Prostate gland (tissue), 2 donors: ENCODE data around the gene ELAPOR1. TPM values are rescaled to one million over a fixed set of nuclear protein-coding genes. Genes with fewer than 3 reads are reported as not detected.

Experiments
- DNase-seq: peaks from one replicate; pipeline ENCODE4 v3.0.0-alpha.2; 2019; ENCODE audit warnings: low spot score
- H3K27ac ChIP-seq, 2 donors: fragments of 200-600 bp; sonication (generic); 2 replicates each; pipeline ENCODE4 v1.5.1; 2017 to 2019
- H3K27me3 ChIP-seq: fragments of 200-600 bp; sonication (generic); replicated peaks from 2 replicates; pipeline ENCODE4 v1.5.1; 2019; ENCODE audit not compliant: insufficient read depth
- H3K36me3 ChIP-seq, 2 donors: fragments of 200-600 bp; sonication (generic); 1 replicate in 1 of 2; 2 replicates in 1 of 2; pipeline versions ENCODE4 v1.5.1 to v1.8.1; 2017 to 2019
- H3K4me1 ChIP-seq: fragments of 200-600 bp; sonication (generic); replicated peaks from 2 replicates; pipeline ENCODE4 v1.5.1; 2019
- H3K4me3 ChIP-seq, 2 donors: fragments of 200-600 bp; sonication (generic); 2 replicates each; pipeline ENCODE4 v1.5.1; 2017 to 2019
- H3K9me3 ChIP-seq: fragments of 200-600 bp; sonication (generic); 2 replicates; pipeline ENCODE4 v1.5.1; 2017
- CTCF ChIP-seq, 4 experiments: fragments of 200-600 bp in 2 of 4; fragments of 450-650 bp in 2 of 4; sonication (generic) in 2 of 4; IDR thresholded peaks; 1 replicate in 3 of 4; 2 replicates in 1 of 4; pipeline ENCODE4 v1.5.1; 2016 to 2019; ENCODE audit warnings: antibody characterized with exemption in 4 of 4, mild to moderate bottlenecking in 2 of 4, moderate library complexity in 2 of 4
- POLR2A ChIP-seq: fragments of 450-650 bp; IDR thresholded peaks from one replicate; pipeline ENCODE4 v1.6.1; 2016; ENCODE audit warnings: antibody characterized with exemption, mild to moderate bottlenecking
- POLR2AphosphoS5 ChIP-seq: sonication (generic); formaldehyde crosslinking; IDR thresholded peaks from one replicate; pipeline ENCODE4 v1.6.1; 2017; ENCODE audit warnings: antibody characterized with exemption
- whole genome bisulfite sequencing: methylation state at CpG from one replicate; pipeline ENCODE4 v1.1.5; 2018; 5-methylcytosine and 5-hydroxymethylcytosine counted together
- intact Hi-C: fragments of 100-400 bp; cut with DNase I; formaldehyde crosslinking; loops from one replicate; pipeline ENCODE4 v1.14.2; 2022
- total RNA-seq, 2 donors: library from RNA; depleted of rRNA; stranded (reverse); fragments of >200 nt; gene quantifications; one replicate each; pipeline ENCODE4 v1.1.0, GENCODE V29; 2016

ELAPOR1 gene
- total RNA-seq, 2 donors from 2014 or later, result 102 to 621 TPM

- Histone ChIP-seq H3K36me3 (no peaks in the 10 kb centered on the region), H3K27me3 (no peaks in the 10 kb centered on the region), H3K4me3 (no peak overlapping the region), H3K27ac (peak overlapping the region; percentile 77 to 84), H3K9me3 (no peaks in the 10 kb centered on the region), H3K4me1 (peaks cover 32% of the 10 kb centered on the region)
- TF ChIP-seq CTCF (IDR thresholded peaks at IDR 0.05) (no peak), POLR2A (no peak), POLR2AphosphoS5 (no peak)
- DNase-seq, result no peak
- WGBS, result 66% methylated on average over 17 of the region's 17 CpGs
- intact Hi-C loops, result no loop called here
Observed at GRCh38 chr1:109149874-109150601, 36.1 kb downstream of the ELAPOR1 start.

GRCh38 chr1:109151146-109151990 lies 37.5 kb downstream of the ELAPOR1 start:
- Histone ChIP-seq H3K36me3 (no peaks in the 10 kb centered on the region), H3K27ac (peak overlapping the region; percentile 77 to 84), H3K4me1 (peaks cover 32% of the 10 kb centered on the region), H3K9me3 (no peaks in the 10 kb centered on the region), H3K4me3 (no peak overlapping the region), H3K27me3 (no peaks in the 10 kb centered on the region)
- intact Hi-C loops, result no loop called here
- TF ChIP-seq CTCF (IDR thresholded peaks at IDR 0.05), result no peak
- 58% methylated on average over 5 of the region's 5 CpGs for WGBS
- DNase-seq, result peak; percentile 27

- intact Hi-C loops, result no loop called here
- Histone ChIP-seq H3K27ac (peak overlapping the region; percentile 77 to 84), H3K36me3 (no peaks in the 10 kb centered on the region), H3K9me3 (no peaks in the 10 kb centered on the region), H3K27me3 (no peaks in the 10 kb centered on the region), H3K4me1 (peaks cover 32% of the 10 kb centered on the region), H3K4me3 (no peak overlapping the region)
- TF ChIP-seq POLR2A (no peak), POLR2AphosphoS5 (peak; percentile 95)
- DNase-seq, result peak; percentile 79
Observed at GRCh38 chr1:109152196-109152595, 38.3 kb downstream of the ELAPOR1 start.

GRCh38 chr1:109156916-109157385 lies 43.0 kb downstream of the ELAPOR1 start:
- intact Hi-C loops, result no loop called here
- DNase-seq, result peak; percentile 35
- H3K27ac ChIP-seq, result peak overlapping the region; percentile 25 to 68
- 45% methylated on average over 2 of the region's 2 CpGs for WGBS
- no peaks in the 10 kb centered on the region for H3K36me3 ChIP-seq
- H3K4me3 ChIP-seq, result no peak overlapping the region
- H3K27me3 ChIP-seq, result no peaks in the 10 kb centered on the region
- TF ChIP-seq CTCF (IDR thresholded peaks at IDR 0.05) (no peak), POLR2AphosphoS5 (no peak), POLR2A (no peak)
- peaks cover 14% of the 10 kb centered on the region for H3K4me1 ChIP-seq
- H3K9me3 ChIP-seq, result no peaks in the 10 kb centered on the region

GRCh38 chr1:109158433-109158832 lies 44.5 kb downstream of the ELAPOR1 start:
- no peaks in the 10 kb centered on the region for H3K9me3 ChIP-seq
- intact Hi-C loops, result no loop called here
- 69% methylated on average over 7 of the region's 7 CpGs for WGBS

More at GRCh38 chr1:109158433-109158832, 44.5 kb downstream of the ELAPOR1 start:
- TF ChIP-seq POLR2AphosphoS5, result peak; percentile 58
- TF ChIP-seq POLR2A, result no peak
- peaks cover 11% of the 10 kb centered on the region for H3K4me1 ChIP-seq
- H3K27ac ChIP-seq, result peak overlapping the region; percentile 25 to 68
- no peaks in the 10 kb centered on the region for H3K36me3 ChIP-seq
- H3K27me3 ChIP-seq, result no peaks in the 10 kb centered on the region
- DNase-seq, result no peak
- no peak overlapping the region for H3K4me3 ChIP-seq
